CD4-positive, alpha-beta T cell (primary cell): Measurements from ENCODE around the gene SLX9. TPM values are rescaled to one million over a fixed set of nuclear protein-coding genes. Genes with fewer than 3 reads are reported as not detected.
A peak's percentile ranks its signal among the peaks of the same experiment; 100 is the strongest.

ENCODE experiments used
- ATAC-seq: fragments of 200-7000 bp; cut with Tn5 transposase; one replicate; pipeline ENCODE4 v1.10.0; 2022; ENCODE audit warnings: mild to moderate bottlenecking; ENCODE audit not compliant: poor library complexity
- CTCF ChIA-PET: fragments of 350-600 bp; sonication (Branson Sonifier 250); formaldehyde crosslinking; loops from one replicate; lab custom pipeline; 2021; ENCODE audit warnings: antibody characterized with exemption, inconsistent platforms; lab: Charles Lee
- POLR2A ChIA-PET: fragments of 350-600 bp; sonication (Branson Sonifier 250); formaldehyde crosslinking; loops from one replicate; lab custom pipeline; 2021; ENCODE audit warnings: antibody characterized with exemption, inconsistent platforms; lab: Charles Lee
- DNase-seq, 14 experiments: peaks; one replicate each; pipeline ENCODE4 v3.0.0-alpha.2; 2013 to 2020; ENCODE audit warnings: mixed read lengths in 2 of 14
- H3K27ac ChIP-seq, 2 donors: one replicate each; pipeline versions ENCODE4 v1.5.1 to v1.7.0; 2013; ENCODE audit warnings: low read length in 2 of 2, low read depth in 1 of 2, mild to moderate bottlenecking in 1 of 2
- H3K27me3 ChIP-seq, 2 experiments: 1 replicate in 1 of 2; 2 replicates in 1 of 2; pipeline versions ENCODE4 v1.6.1 to v1.7.0; 2013; ENCODE audit warnings: low read length in 2 of 2, control low read depth in 1 of 2, mild to moderate bottlenecking in 1 of 2, moderate library complexity in 1 of 2; ENCODE audit not compliant: insufficient read depth in 2 of 2, control insufficient read depth in 1 of 2
- H3K36me3 ChIP-seq: one replicate; pipeline ENCODE4 v1.6.1; 2013; ENCODE audit warnings: low read length, control low read depth; ENCODE audit not compliant: insufficient read depth
- H3K4me1 ChIP-seq: one replicate; pipeline ENCODE4 v1.6.1; 2013; ENCODE audit warnings: low read length, control low read depth; ENCODE audit not compliant: insufficient read depth
- H3K4me3 ChIP-seq: one replicate; pipeline ENCODE4 v1.5.1; 2013; ENCODE audit warnings: mild to moderate bottlenecking, low read length, moderate library complexity
- H3K9me3 ChIP-seq, 2 experiments: 1 replicate in 1 of 2; 2 replicates in 1 of 2; pipeline versions ENCODE4 v1.6.1 to v1.7.0; 2013; ENCODE audit warnings: low read length in 2 of 2, mild to moderate bottlenecking in 2 of 2, control low read depth in 1 of 2, moderate library complexity in 1 of 2; ENCODE audit not compliant: control insufficient read depth in 1 of 2, insufficient read depth in 1 of 2
- H3K27ac Mint-ChIP-seq: one replicate; pipeline ENCODE4 v1.8.0; 2020; ENCODE audit warnings: mixed read lengths
- H3K27me3 Mint-ChIP-seq: one replicate; pipeline ENCODE4 v1.8.0; 2021; ENCODE audit warnings: mixed read lengths
- H3K36me3 Mint-ChIP-seq: one replicate; pipeline ENCODE4 v1.8.0; 2021; ENCODE audit warnings: low read depth, mixed read lengths
- H3K4me1 Mint-ChIP-seq: one replicate; pipeline ENCODE4 v1.8.0; 2021; ENCODE audit warnings: low read depth, mixed read lengths
- H3K4me3 Mint-ChIP-seq: one replicate; pipeline ENCODE4 v1.8.0; 2020; ENCODE audit warnings: mild to moderate bottlenecking, mixed read lengths
- H3K9me3 Mint-ChIP-seq: one replicate; pipeline ENCODE4 v1.8.0; 2020; ENCODE audit warnings: mixed read lengths
- CTCF ChIP-seq: fragments of 200-600 bp; IDR thresholded peaks from one replicate; pipeline ENCODE4 v1.8.0; 2022; ENCODE audit warnings: antibody characterized with exemption, mild to moderate bottlenecking
- intact Hi-C, 2 experiments: fragments of 100-400 bp; cut with DNase I in 1 of 2; cut with micrococcal nuclease in 1 of 2; formaldehyde crosslinking; loops; one replicate each; pipeline versions ENCODE4 v1.15.1 to v1.9.0; 2023 to 2025; cut with DNase I, micrococcal nuclease
- total RNA-seq, 174 experiments: library from RNA in 2 of 174; stranded (reverse) in 2 of 174; gene quantifications; one replicate each; pipeline ENCODE4 v1.2.3 and lab custom pipeline; 2021 to 2026

The SLX9 gene
- total RNA-seq, 2 experiments from 2014 or later, result 7.7 to 9.1 TPM

GRCh38 chr21:45003331-45004058 is 63.7 kb downstream of the SLX9 start:
- no peaks in the 10 kb centered on the region for H3K4me1 ChIP-seq
- no peak for ATAC-seq
- peaks cover 0 to 2% of the 10 kb centered on the region in 2 experiments for H3K27me3 ChIP-seq
- H3K9me3 ChIP-seq, result peaks cover 0 to 14% of the 10 kb centered on the region in 2 experiments
- H3K27me3 Mint-ChIP-seq, result peaks cover 1% of the 10 kb centered on the region
- no peaks in the 10 kb centered on the region for H3K36me3 Mint-ChIP-seq
- H3K4me3 ChIP-seq, result no peak overlapping the region
- H3K4me3 Mint-ChIP-seq, result no peak overlapping the region
- DNase-seq, result peak in 1 of 14 experiments; percentile 0
- H3K36me3 ChIP-seq, result no peaks in the 10 kb centered on the region
- CTCF ChIA-PET, result no interaction called here
- H3K27ac ChIP-seq, result no peak overlapping the region
- H3K9me3 Mint-ChIP-seq, result no peaks in the 10 kb centered on the region
- POLR2A ChIA-PET, result no interaction called here
- H3K4me1 Mint-ChIP-seq, result no peaks in the 10 kb centered on the region
- no peak for TF ChIP-seq CTCF
- intact Hi-C loops, result no loop called here
- no peak overlapping the region for H3K27ac Mint-ChIP-seq

- POLR2A ChIA-PET, result no interaction called here
- intact Hi-C loops, result no loop called here
- H3K4me1 Mint-ChIP-seq, result no peaks in the 10 kb centered on the region
- no peak overlapping the region for H3K4me3 Mint-ChIP-seq
- ATAC-seq, result no peak
- TF ChIP-seq CTCF, result no peak
- CTCF ChIA-PET, result no interaction called here
- H3K4me1 ChIP-seq, result no peaks in the 10 kb centered on the region
- no peaks in the 10 kb centered on the region for H3K36me3 ChIP-seq
- no peaks in the 10 kb centered on the region for H3K36me3 Mint-ChIP-seq
- no peak overlapping the region for H3K27ac ChIP-seq
- DNase-seq, result no peak
- H3K27me3 ChIP-seq, result peaks cover 0 to 2% of the 10 kb centered on the region in 2 experiments
- H3K4me3 ChIP-seq, result no peak overlapping the region
- H3K9me3 Mint-ChIP-seq, result no peaks in the 10 kb centered on the region
- peaks cover 0 to 14% of the 10 kb centered on the region in 2 experiments for H3K9me3 ChIP-seq
- H3K27me3 Mint-ChIP-seq, result peaks cover 6% of the 10 kb centered on the region
- no peak overlapping the region for H3K27ac Mint-ChIP-seq
These were observed 64.2 kb downstream of the SLX9 start for GRCh38 chr21:45004059-45004422.

- POLR2A ChIA-PET, result no interaction called here
- intact Hi-C loops, result no loop called here
- no peaks in the 10 kb centered on the region for H3K36me3 Mint-ChIP-seq
These were observed 64.8 kb downstream of the SLX9 start for GRCh38 chr21:45004481-45005247.

More at GRCh38 chr21:45004481-45005247, 64.8 kb downstream of the SLX9 start:
- no peaks in the 10 kb centered on the region for H3K36me3 ChIP-seq
- ATAC-seq, result no peak
- H3K4me3 Mint-ChIP-seq, result no peak overlapping the region
- no peaks in the 10 kb centered on the region for H3K4me1 ChIP-seq
- no peak for DNase-seq
- CTCF ChIA-PET, result no interaction called here
- H3K4me1 Mint-ChIP-seq, result no peaks in the 10 kb centered on the region
- H3K4me3 ChIP-seq, result no peak overlapping the region
- no peak overlapping the region for H3K27ac Mint-ChIP-seq
- H3K9me3 Mint-ChIP-seq, result no peaks in the 10 kb centered on the region
- H3K27ac ChIP-seq, result no peak overlapping the region
- H3K27me3 ChIP-seq, result peaks cover 0 to 2% of the 10 kb centered on the region in 2 experiments
- peaks cover 6% of the 10 kb centered on the region for H3K27me3 Mint-ChIP-seq
- peaks cover 0 to 14% of the 10 kb centered on the region in 2 experiments for H3K9me3 ChIP-seq
- no peak for TF ChIP-seq CTCF
